Lower leg skin (tissue), 3 donors: ENCODE data around the gene XKR7.

ENCODE experiments used
- CTCF ChIP-seq, 3 donors: fragments of 450-650 bp; IDR thresholded peaks; one replicate each; pipeline ENCODE4 v1.5.1; 2016; ENCODE audit warnings: antibody characterized with exemption in 3 of 3, mild to moderate bottlenecking in 3 of 3, moderate library complexity in 2 of 3
- POLR2A ChIP-seq, 2 donors: fragments of 450-650 bp; IDR thresholded peaks; one replicate each; pipeline ENCODE4 v1.6.1; 2016 to 2017; ENCODE audit warnings: antibody characterized with exemption in 2 of 2, mild to moderate bottlenecking in 1 of 2, moderate library complexity in 1 of 2

DNA sequence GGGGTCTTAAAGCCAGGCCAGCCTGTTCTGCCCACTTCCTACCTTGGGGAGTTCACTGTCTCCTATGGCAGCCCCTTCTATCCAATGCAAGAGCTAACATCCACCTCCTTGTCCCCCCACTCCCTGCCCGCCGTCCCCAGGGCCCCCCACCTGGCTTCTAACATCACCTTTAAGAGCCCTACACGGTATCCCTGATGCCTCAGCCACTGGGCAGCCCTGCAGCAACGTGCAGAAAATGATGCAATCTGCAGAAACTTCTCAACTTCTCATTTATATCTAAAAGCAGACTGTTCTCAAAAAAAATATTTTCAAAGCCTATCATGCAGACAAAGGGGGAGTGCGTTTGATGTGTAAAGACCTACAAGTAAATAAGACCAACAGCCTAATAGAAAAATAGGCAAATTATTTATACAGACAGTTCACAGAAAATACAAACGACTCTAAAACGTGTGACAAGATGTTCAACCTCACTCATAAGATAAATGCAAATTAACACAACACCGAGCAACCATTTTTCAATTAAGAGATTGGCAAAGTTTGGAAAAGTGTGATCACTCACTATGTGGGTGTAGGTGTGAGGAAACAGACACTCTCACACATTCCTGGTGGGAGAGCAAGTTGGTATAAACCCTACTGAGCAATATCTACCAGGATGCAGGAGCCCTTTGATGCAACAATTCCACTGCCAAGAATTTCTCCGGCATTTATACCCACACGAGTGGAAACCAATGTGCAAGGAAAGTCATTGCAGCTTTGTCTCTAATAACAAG, 69.0 kb downstream of the XKR7 start:
- no peak for TF ChIP-seq CTCF (IDR thresholded peaks at IDR 0.05)
- no peak for TF ChIP-seq POLR2A (IDR thresholded peaks at IDR 0.05)
